A549 (cell line): ENCODE data around the gene ZNF595. TPM values are rescaled to one million over a fixed set of nuclear protein-coding genes. Genes with fewer than 3 reads are reported as not detected.

Experiments
- ATAC-seq, 2 experiments: fragments of 200-7000 bp in 1 of 2; fragments of >200 bp in 1 of 2; cut with Nextera tagmentation in 1 of 2; cut with Tn5 transposase in 1 of 2; 3 replicates each; pipeline versions ENCODE4 v1.8.0 to v1.9.1; 2018 to 2020; ENCODE audit warnings: mild to moderate bottlenecking in 1 of 2, moderate library complexity in 1 of 2
- CTCF ChIA-PET: fragments of 300-600 bp; sonication (Branson Sonifier 250); formaldehyde crosslinking; extraction: SDS; loops from one replicate; lab custom pipeline; 2021; ENCODE audit warnings: antibody characterized with exemption, inconsistent platforms; lab: Yijun Ruan, JAX
- POLR2A ChIA-PET: fragments of 350-600 bp; formaldehyde crosslinking; extraction: SDS; loops from one replicate; lab custom pipeline; 2021; ENCODE audit warnings: antibody characterized with exemption, inconsistent platforms; lab: Yijun Ruan, JAX
- DNase-seq, 2 experiments: peaks; one replicate each; pipeline versions ENCODE4 v3.0.0 to v3.0.0-alpha.2; 2011 to 2016; ENCODE audit warnings: low read depth in 1 of 2, low spot score in 1 of 2
- FAIRE-seq: peaks from 2 replicates; lab custom pipeline; 2011; peaks lifted over from hg19 to GRCh38; lab: Jason Lieb, UNC
- H3K27ac ChIP-seq, 2 experiments: fragments of >200 bp; sonication (Bioruptor Twin); formaldehyde crosslinking; 3 replicates each; pipeline ENCODE4 v1.5.1; 2016 to 2017
- H3K4me1 ChIP-seq: fragments of >200 bp; sonication (Bioruptor Twin); formaldehyde crosslinking; 3 replicates; pipeline ENCODE4 v1.6.1; 2016
- H3K4me2 ChIP-seq: fragments of >200 bp; sonication (Bioruptor Twin); formaldehyde crosslinking; 3 replicates; pipeline ENCODE4 v1.6.1; 2016
- H3K4me3 ChIP-seq: fragments of >200 bp; sonication (Bioruptor Twin); formaldehyde crosslinking; 3 replicates; pipeline ENCODE4 v1.5.1; 2016
- H3K9me3 ChIP-seq: fragments of >200 bp; sonication (Bioruptor Twin); formaldehyde crosslinking; 3 replicates; pipeline ENCODE4 v1.6.1; 2016
- BHLHE40 ChIP-seq: IDR thresholded peaks from 2 replicates; pipeline ENCODE4 v1.6.1; 2012; ENCODE audit warnings: low read depth, low read length, inconsistent platforms
- CEBPB ChIP-seq, 2 experiments: fragments of >200 bp in 1 of 2; sonication (Bioruptor Twin) in 1 of 2; formaldehyde crosslinking in 1 of 2; IDR thresholded peaks; 2 replicates each; pipeline ENCODE4 v1.6.1; 2012 to 2016
- EHMT2 ChIP-seq: fragments of 200-600 bp; sonication (generic); IDR thresholded peaks from 2 replicates; pipeline ENCODE4 v1.6.1; 2016; ENCODE audit warnings: antibody characterized with exemption, low read depth, mild to moderate bottlenecking, moderate library complexity
- ESRRA ChIP-seq: fragments of 150-350 bp; IDR thresholded peaks from 2 replicates; pipeline ENCODE4 v1.6.1; 2014; ENCODE audit warnings: mild to moderate bottlenecking, low read length, borderline replicate concordance
- FOSB ChIP-seq: fragments of 250-450 bp; sonication (Bioruptor Pico); IDR thresholded peaks from 2 replicates; pipeline ENCODE4 v1.5.0; 2020; ENCODE audit warnings: mild to moderate bottlenecking, moderate library complexity
- FOXS1 ChIP-seq: fragments of 250-450 bp; sonication (Bioruptor Pico); IDR thresholded peaks from 2 replicates; pipeline ENCODE4 v1.5.0; 2020; ENCODE audit warnings: mild to moderate bottlenecking, moderate library complexity
- KDM1A ChIP-seq: fragments of 200-600 bp; sonication (generic); IDR thresholded peaks from 2 replicates; pipeline ENCODE4 v1.6.1; 2016; ENCODE audit warnings: low read depth, mild to moderate bottlenecking
- KDM5A ChIP-seq: fragments of 200-600 bp; sonication (generic); IDR thresholded peaks from 2 replicates; pipeline ENCODE4 v1.6.1; 2016; ENCODE audit warnings: antibody characterized with exemption, mild to moderate bottlenecking
- MAZ ChIP-seq: fragments of 150-350 bp; IDR thresholded peaks from 2 replicates; pipeline ENCODE4 v1.6.1; 2014; ENCODE audit warnings: antibody characterized with exemption, low read depth, low read length, borderline replicate concordance
- NR3C1 ChIP-seq: fragments of >200 bp; sonication (Bioruptor Twin); formaldehyde crosslinking; IDR thresholded peaks from 3 replicates; pipeline ENCODE4 v1.6.1; 2017
- RAD21 ChIP-seq, 2 experiments: fragments of >200 bp in 1 of 2; sonication (Bioruptor Twin) in 1 of 2; formaldehyde crosslinking in 1 of 2; IDR thresholded peaks in 1 of 2; conservative IDR thresholded peaks in 1 of 2; 2 replicates in 1 of 2; 3 replicates in 1 of 2; pipeline ENCODE4 v1.6.1; 2012 to 2018; ENCODE audit warnings: inconsistent platforms in 1 of 2
- RFX5 ChIP-seq: fragments of 450-650 bp; IDR thresholded peaks from 2 replicates; pipeline ENCODE4 v1.7.1; 2014; ENCODE audit warnings: antibody characterized with exemption, mild to moderate bottlenecking, moderate library complexity
- whole genome bisulfite sequencing: methylation state at CpG from one replicate; pipeline ENCODE4 v1.1.6; 2017; ENCODE audit errors: missing lambda C conversion rate; 5-methylcytosine and 5-hydroxymethylcytosine counted together
- polyA plus RNA-seq, 4 experiments: library from polyadenylated mRNA; depleted of rRNA in 3 of 4; stranded (reverse); fragments of >200 nt; fragmentation: RNase III in 1 of 4; extraction: RNeasy Plus Mini Kit Qiagen cat#74134 plus additional on column Dnase treatment in 1 of 4; gene quantifications; 2 replicates in 3 of 4; 3 replicates in 1 of 4; pipeline ENCODE4 v1.2.3, GENCODE V29; 2011 to 2017

The ZNF595 gene
- polyA plus RNA-seq, 2 of the 4 experiments (the other 2 are of a cell fraction): 30.0 to 36.4 TPM

GRCh38 chr4:125833-126232, 72.7 kb downstream of the ZNF595 start (continued):
- TF ChIP-seq MAZ: no peak
- no peak for TF ChIP-seq BHLHE40

- no peaks in the 10 kb centered on the region for H3K4me1 ChIP-seq
- POLR2A ChIA-PET: no interaction called here
- no CpG with 5 or more reads among the region's 1 CpG for WGBS
- FAIRE-seq (no peak), DNase-seq (no peak), ATAC-seq (no peak)
- H3K9me3 ChIP-seq: peaks cover 33% of the 10 kb centered on the region
- H3K4me2 ChIP-seq: no peak overlapping the region
- CTCF ChIA-PET: no interaction called here
- H3K27ac ChIP-seq: no peak overlapping the region
- TF ChIP-seq MAZ (no peak), RAD21 (conservative IDR thresholded peaks at IDR 0.05 in 1 of 2, IDR thresholded peaks at IDR 0.05 in 1 of 2) (no peak), FOSB (CRISPR knock-in tag) (no peak), NR3C1 (no peak), KDM1A (no peak), EHMT2 (no peak), RFX5 (no peak), CEBPB (IDR thresholded peaks at IDR 0.05) (no peak), KDM5A (no peak), ESRRA (no peak), FOXS1 (CRISPR knock-in tag) (no peak)
- no peak overlapping the region for H3K4me3 ChIP-seq
Measured at GRCh38 chr4:132483-132882, 79.4 kb downstream of the ZNF595 start.

Other genes with a start within 250 kb of the ZNF595 start
- gene ZNF718, start 71.2 kb downstream of the ZNF595 start, polyA plus RNA-seq (2011; rRNA removed): 0.89 and 1.1 TPM in 2 replicates
- gene ZNF718, start 71.2 kb downstream of the ZNF595 start, polyA plus RNA-seq (2017; fragmentation: RNase III; extraction: RNeasy Plus Mini Kit Qiagen cat#74134 plus additional on column Dnase treatment): 0.96 to 1.3 TPM (median 1.0 TPM) in 3 replicates